ENCODE data around the gene ZC3H18.

Gene ZC3H18

GRCh38 chr16:88589441-88589840 lies 19.2 kb downstream of the ZC3H18 start:
- no peak for DNase-seq (ENCODE audit: low read depth)
- TF ChIP-seq, protein P1, sequence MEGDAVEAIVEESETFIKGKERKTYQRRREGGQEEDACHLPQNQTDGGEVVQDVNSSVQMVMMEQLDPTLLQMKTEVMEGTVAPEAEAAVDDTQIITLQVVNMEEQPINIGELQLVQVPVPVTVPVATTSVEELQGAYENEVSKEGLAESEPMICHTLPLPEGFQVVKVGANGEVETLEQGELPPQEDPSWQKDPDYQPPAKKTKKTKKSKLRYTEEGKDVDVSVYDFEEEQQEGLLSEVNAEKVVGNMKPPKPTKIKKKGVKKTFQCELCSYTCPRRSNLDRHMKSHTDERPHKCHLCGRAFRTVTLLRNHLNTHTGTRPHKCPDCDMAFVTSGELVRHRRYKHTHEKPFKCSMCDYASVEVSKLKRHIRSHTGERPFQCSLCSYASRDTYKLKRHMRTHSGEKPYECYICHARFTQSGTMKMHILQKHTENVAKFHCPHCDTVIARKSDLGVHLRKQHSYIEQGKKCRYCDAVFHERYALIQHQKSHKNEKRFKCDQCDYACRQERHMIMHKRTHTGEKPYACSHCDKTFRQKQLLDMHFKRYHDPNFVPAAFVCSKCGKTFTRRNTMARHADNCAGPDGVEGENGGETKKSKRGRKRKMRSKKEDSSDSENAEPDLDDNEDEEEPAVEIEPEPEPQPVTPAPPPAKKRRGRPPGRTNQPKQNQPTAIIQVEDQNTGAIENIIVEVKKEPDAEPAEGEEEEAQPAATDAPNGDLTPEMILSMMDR (IDR thresholded peaks at IDR 0.05; ENCODE audit: low read length, missing control alignments) = no peak
- H3K4me3 ChIP-seq (replicated peaks; ENCODE audit: low read depth, low read length) = no peak overlapping the region

DNA sequence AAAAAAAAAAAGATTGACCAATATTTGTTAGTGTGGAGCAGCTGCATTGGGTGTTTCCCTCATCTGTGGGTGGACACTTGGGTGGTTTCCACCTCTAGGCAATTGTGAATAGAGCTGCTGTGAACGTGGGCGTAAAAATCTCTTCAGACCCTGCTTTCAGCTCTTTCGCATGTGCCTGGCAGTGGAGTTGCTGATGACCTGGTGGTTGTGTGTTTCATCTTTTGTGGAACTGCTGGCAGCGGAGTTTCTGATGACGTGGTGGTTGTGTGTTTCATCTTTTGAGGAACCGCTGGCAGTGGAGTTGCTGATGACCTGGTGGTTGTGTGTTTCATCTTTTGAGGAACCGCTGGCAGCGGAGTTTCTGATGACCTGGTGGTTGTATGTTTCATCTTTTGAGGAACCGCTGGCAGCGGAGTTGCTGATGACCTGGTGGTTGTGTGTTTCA lies 21.4 kb downstream of the ZC3H18 start:
- no peak overlapping the region for H3K4me3 ChIP-seq (replicated peaks; ENCODE audit: low read depth, low read length)
- peak; percentile 11 for DNase-seq (ENCODE audit: low read depth)
- TF ChIP-seq, protein P1 (IDR thresholded peaks at IDR 0.05; ENCODE audit: low read length, missing control alignments) = no peak

DNA sequence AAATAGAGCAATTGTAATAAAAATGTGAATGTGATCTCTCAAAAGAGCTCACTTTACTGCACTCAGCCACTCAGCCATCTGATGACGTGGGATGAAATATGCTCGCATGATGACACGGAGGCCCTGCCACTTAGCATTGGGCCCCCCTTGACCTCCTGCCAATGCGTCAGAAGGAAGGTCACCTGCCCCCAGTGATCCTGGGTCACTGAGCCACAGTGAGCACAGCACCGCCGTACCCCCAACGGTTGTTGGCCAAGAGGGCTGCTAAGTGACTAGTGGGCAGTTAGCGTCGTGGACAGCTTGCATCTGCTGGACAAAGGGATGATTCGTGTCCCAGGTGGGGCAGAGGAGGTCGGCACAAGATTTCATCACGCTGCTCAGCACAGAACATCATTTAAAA lies 22.9 kb downstream of the ZC3H18 start:
- TF ChIP-seq, protein P1 (IDR thresholded peaks at IDR 0.05; ENCODE audit: low read length, missing control alignments) = no peak
- no peak overlapping the region for H3K4me3 ChIP-seq (replicated peaks; ENCODE audit: low read depth, low read length)
- DNase-seq (ENCODE audit: low read depth) = no peak

GRCh38 chr16:88593489-88593888 lies 23.3 kb downstream of the ZC3H18 start:
- no peak for DNase-seq (ENCODE audit: low read depth)
- H3K4me3 ChIP-seq (replicated peaks; ENCODE audit: low read depth, low read length) = no peak overlapping the region
- TF ChIP-seq, protein P1 (IDR thresholded peaks at IDR 0.05; ENCODE audit: low read length, missing control alignments) = no peak

DNA sequence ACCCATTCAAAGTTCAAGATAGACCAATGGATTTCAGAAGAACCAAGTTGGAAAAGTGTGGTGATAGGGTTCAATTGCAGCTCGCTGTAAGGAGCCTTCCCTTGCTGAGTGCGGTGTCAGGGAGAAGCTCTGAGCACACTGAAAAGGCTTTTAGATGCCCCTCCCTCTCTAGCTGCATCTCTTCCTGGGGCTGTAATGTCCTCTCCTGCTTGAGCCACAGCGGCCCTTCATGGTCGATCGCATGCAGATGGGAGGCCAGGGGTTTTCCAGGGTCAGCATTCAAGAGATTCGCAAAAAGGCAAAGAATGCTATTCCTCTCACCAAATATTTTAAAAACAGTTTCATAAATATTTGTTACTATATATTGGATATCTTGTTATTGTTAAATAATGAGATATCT lies 23.7 kb downstream of the ZC3H18 start:
- DNase-seq (ENCODE audit: low read depth) = no peak
- H3K4me3 ChIP-seq (replicated peaks; ENCODE audit: low read depth, low read length) = no peak overlapping the region
- TF ChIP-seq, protein P1 (IDR thresholded peaks at IDR 0.05; ENCODE audit: low read length, missing control alignments) = no peak

DNA sequence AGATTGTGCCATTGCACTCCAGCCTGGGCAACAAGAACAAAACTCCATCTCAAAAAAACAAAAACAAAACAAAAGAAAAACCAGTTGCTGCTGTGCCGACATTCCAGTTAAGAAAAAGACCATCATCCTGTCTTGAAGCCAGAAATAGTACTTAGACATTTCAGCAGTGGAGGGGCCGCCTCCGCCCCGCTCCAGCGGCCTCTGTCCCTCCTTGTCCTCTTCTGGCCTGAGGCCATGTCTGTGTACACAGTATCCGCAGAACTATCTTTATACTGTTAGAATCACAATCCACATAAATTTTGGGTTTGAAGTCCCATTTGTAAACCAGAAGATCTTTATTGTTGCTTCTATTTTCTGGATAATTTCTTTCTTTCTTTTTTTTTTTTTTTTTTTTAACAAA lies 24.9 kb downstream of the ZC3H18 start:
- no peak for DNase-seq (ENCODE audit: low read depth)
- TF ChIP-seq, protein P1 (IDR thresholded peaks at IDR 0.05; ENCODE audit: low read length, missing control alignments) = no peak
- H3K4me3 ChIP-seq (replicated peaks; ENCODE audit: low read depth, low read length) = no peak overlapping the region

- no peak for DNase-seq (ENCODE audit: low read depth)
- TF ChIP-seq, protein P1 (IDR thresholded peaks at IDR 0.05; ENCODE audit: low read length, missing control alignments) = no peak
- no peak overlapping the region for H3K4me3 ChIP-seq (replicated peaks; ENCODE audit: low read depth, low read length)
These were observed 25.7 kb downstream of the ZC3H18 start for GRCh38 chr16:88595921-88596320.

Measured in fibroblast of pulmonary artery (primary cell).